Esophagus squamous epithelium (tissue), 5 donors: ENCODE measurements around the gene ATP8B4. TPM values are rescaled to one million over a fixed set of nuclear protein-coding genes. Genes with fewer than 3 reads are reported as not detected.

ENCODE experiments used
- DNase-seq: peaks from one replicate; lab custom pipeline; 2025; lab: John Stamatoyannopoulos, UW
- H3K27ac ChIP-seq, 4 donors: fragments of 200-600 bp; sonication (generic); one replicate each; pipeline ENCODE4 v1.5.1; 2016 to 2019; ENCODE audit warnings: mild to moderate bottlenecking in 1 of 4
- H3K27me3 ChIP-seq, 4 donors: fragments of 200-600 bp; sonication (generic); 1 replicate in 3 of 4; 2 replicates in 1 of 4; pipeline versions ENCODE4 v1.5.1 to v1.6.0; 2017 to 2021; ENCODE audit warnings: antibody characterized with exemption in 1 of 4
- H3K36me3 ChIP-seq, 3 donors: fragments of 200-600 bp; sonication (generic); one replicate each; pipeline ENCODE4 v1.5.1; 2016 to 2019
- H3K4me1 ChIP-seq, 3 donors: fragments of 200-600 bp; sonication (generic); one replicate each; pipeline ENCODE4 v1.5.1; 2017 to 2019
- H3K4me3 ChIP-seq, 4 donors: fragments of 200-600 bp; sonication (generic); 1 replicate in 3 of 4; 2 replicates in 1 of 4; pipeline ENCODE4 v1.5.1; 2016 to 2019; ENCODE audit warnings: mild to moderate bottlenecking in 2 of 4, moderate library complexity in 1 of 4
- H3K9me3 ChIP-seq, 3 donors: fragments of 200-600 bp; sonication (generic); one replicate each; pipeline ENCODE4 v1.5.1; 2016 to 2019
- POLR2A ChIP-seq, 4 donors: fragments of 450-650 bp; IDR thresholded peaks; one replicate each; pipeline ENCODE4 v1.6.1; 2017; ENCODE audit warnings: antibody characterized with exemption in 4 of 4, mild to moderate bottlenecking in 4 of 4, moderate library complexity in 3 of 4
- WGBS, 2 donors: methylation state at CpG; one replicate each; pipeline ENCODE4 v1.1.5; 2018; 5-methylcytosine and 5-hydroxymethylcytosine counted together
- intact Hi-C: fragments of 100-400 bp; cut with DNase I; formaldehyde crosslinking; loops from one replicate; pipeline ENCODE4 v1.15.0; 2022
- total RNA-seq, 4 donors: library from RNA; depleted of rRNA; stranded (reverse); fragments of >200 nt; gene quantifications; one replicate each; pipeline ENCODE4 v1.1.0, GENCODE V29; 2016
- TF ChIP-seq, protein P1 (sequence below), 6 experiments: fragments of 450-650 bp in 4 of 6; fragments of 200-600 bp in 2 of 6; sonication (generic) in 2 of 6; IDR thresholded peaks; one replicate each; pipeline ENCODE4 v1.5.1; 2016 to 2019; ENCODE audit warnings: antibody characterized with exemption in 6 of 6, mild to moderate bottlenecking in 4 of 6, moderate library complexity in 4 of 6
- donor health status: DM: yes; HTN: yes; CAD: no.

ATP8B4 gene
- total RNA-seq, 4 donors from 2014 or later = 0.97 to 6.7 (median 2.9) TPM

DNA sequence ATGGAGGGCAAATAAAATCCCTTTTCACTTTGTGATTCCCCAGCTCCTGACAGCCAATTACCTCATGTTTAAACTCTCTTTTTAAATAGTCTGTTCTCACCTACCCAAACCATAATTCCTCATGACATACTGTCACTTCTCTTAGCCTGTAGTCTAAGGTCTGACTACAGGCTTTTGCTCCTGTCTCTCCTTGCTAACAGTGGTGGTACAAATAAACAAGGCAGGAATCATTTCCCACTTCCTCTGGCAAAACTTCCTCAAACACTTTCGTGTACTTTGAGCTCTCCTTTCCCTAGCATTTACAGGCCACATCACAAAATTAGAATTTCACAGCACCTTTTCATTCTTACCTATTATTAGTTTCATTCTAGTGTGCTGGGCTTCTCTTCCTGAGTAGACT, 51.8 kb downstream of the ATP8B4 start:
- H3K36me3 ChIP-seq = no peaks in the 10 kb centered on the region
- WGBS, 2 donors = 44 to 59% methylated on average over 1 of the region's 1 CpG
- DNase-seq = no peak
- TF ChIP-seq POLR2A (IDR thresholded peaks at IDR 0.05) = no peak
- TF ChIP-seq, protein P1, sequence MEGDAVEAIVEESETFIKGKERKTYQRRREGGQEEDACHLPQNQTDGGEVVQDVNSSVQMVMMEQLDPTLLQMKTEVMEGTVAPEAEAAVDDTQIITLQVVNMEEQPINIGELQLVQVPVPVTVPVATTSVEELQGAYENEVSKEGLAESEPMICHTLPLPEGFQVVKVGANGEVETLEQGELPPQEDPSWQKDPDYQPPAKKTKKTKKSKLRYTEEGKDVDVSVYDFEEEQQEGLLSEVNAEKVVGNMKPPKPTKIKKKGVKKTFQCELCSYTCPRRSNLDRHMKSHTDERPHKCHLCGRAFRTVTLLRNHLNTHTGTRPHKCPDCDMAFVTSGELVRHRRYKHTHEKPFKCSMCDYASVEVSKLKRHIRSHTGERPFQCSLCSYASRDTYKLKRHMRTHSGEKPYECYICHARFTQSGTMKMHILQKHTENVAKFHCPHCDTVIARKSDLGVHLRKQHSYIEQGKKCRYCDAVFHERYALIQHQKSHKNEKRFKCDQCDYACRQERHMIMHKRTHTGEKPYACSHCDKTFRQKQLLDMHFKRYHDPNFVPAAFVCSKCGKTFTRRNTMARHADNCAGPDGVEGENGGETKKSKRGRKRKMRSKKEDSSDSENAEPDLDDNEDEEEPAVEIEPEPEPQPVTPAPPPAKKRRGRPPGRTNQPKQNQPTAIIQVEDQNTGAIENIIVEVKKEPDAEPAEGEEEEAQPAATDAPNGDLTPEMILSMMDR (IDR thresholded peaks at IDR 0.05) = no peak
- no peaks in the 10 kb centered on the region for H3K4me1 ChIP-seq
- no peaks in the 10 kb centered on the region for H3K27me3 ChIP-seq
- no peak overlapping the region for H3K4me3 ChIP-seq
- H3K27ac ChIP-seq = no peak overlapping the region
- H3K9me3 ChIP-seq = no peaks in the 10 kb centered on the region
- intact Hi-C loops = no loop called here

DNA sequence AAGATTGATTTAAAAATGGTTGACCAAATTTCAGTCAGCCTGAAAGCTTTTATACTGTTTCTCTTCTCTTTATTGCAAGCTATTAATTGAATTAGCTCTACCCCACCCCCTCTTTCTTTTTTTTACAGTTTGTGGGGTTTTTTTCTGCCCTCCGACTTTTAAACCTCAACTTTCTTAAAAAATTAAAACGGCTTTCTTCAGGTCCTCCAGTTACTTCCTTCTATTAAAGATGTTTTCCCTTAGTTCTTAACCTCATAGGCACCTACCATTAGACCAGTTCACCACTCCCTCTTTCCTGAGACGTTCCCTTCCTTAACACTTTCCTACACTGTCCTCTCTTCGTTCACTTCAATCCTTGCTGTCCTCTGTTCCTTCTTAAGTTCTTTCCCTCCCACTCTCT, 52.4 kb downstream of the ATP8B4 start:
- no peak for DNase-seq
- Histone ChIP-seq H3K4me1 (no peaks in the 10 kb centered on the region), H3K36me3 (no peaks in the 10 kb centered on the region), H3K9me3 (no peaks in the 10 kb centered on the region), H3K27me3 (no peaks in the 10 kb centered on the region), H3K27ac (no peak overlapping the region), H3K4me3 (no peak overlapping the region)
- WGBS, 2 donors = 59 to 64% methylated on average over 4 of the region's 4 CpGs
- intact Hi-C loops = no loop called here
- TF ChIP-seq, protein P1 (IDR thresholded peaks at IDR 0.05) = no peak
- TF ChIP-seq POLR2A (IDR thresholded peaks at IDR 0.05) = no peak

GRCh38 chr15:50066202-50066601, 52.8 kb downstream of the ATP8B4 start:
- H3K27ac ChIP-seq = no peak overlapping the region
- TF ChIP-seq, protein P1 (IDR thresholded peaks at IDR 0.05) = no peak
- no peak for TF ChIP-seq POLR2A (IDR thresholded peaks at IDR 0.05)
- WGBS, 2 donors = 40 to 48% methylated on average over 2 of the region's 2 CpGs
- H3K36me3 ChIP-seq = no peaks in the 10 kb centered on the region
- no peaks in the 10 kb centered on the region for H3K27me3 ChIP-seq
- no peaks in the 10 kb centered on the region for H3K4me1 ChIP-seq
- intact Hi-C loops = no loop called here
- no peak overlapping the region for H3K4me3 ChIP-seq
- DNase-seq = no peak
- no peaks in the 10 kb centered on the region for H3K9me3 ChIP-seq

DNA sequence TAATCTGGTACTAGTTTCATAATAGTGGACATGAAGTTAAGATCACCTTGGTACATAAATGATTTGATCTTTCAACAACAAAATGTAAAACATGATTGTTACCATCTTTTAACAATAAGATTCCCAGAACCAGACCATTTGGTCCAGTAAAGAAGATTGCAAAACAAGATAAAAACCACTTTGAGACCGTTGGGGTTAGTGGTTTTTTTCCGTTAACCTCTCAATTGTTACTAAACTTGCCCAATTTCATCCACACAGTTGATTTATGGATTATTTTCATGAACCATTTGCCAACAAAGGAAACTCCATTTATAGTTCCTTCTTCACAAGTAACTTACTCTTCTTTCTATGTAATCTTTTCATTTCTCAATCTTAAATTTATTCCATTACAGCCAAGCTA, 53.8 kb downstream of the ATP8B4 start:
- Histone ChIP-seq H3K27me3 (no peaks in the 10 kb centered on the region), H3K9me3 (no peaks in the 10 kb centered on the region), H3K4me1 (no peaks in the 10 kb centered on the region), H3K4me3 (no peak overlapping the region), H3K36me3 (no peaks in the 10 kb centered on the region), H3K27ac (no peak overlapping the region)
- 35 to 47% methylated on average over 2 of the region's 2 CpGs for WGBS, 2 donors
- intact Hi-C loops = no loop called here
- no peak for DNase-seq
- no peak for TF ChIP-seq POLR2A (IDR thresholded peaks at IDR 0.05)
- TF ChIP-seq, protein P1 (IDR thresholded peaks at IDR 0.05) = no peak

DNA sequence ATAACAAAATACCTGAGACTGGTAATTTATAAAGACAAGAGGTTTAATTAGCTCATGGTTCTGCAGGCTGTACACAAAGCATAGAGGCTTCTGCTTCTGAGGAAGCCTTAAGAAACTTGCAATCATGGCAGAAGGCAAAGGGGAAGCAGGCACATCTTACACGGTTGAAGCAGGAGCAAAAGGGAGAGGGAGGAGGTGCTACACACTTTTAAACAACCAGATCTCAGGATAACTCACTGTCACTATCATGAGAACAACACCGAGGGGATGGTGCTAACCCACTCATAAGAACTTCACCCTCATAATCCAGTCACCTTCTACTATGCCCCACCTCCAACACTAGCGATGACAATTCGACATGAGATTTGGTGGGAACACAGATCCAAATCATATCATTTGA, 54.4 kb downstream of the ATP8B4 start:
- no peak overlapping the region for H3K27ac ChIP-seq
- 43 to 61% methylated on average over 4 of the region's 4 CpGs for WGBS, 2 donors
- no peak for DNase-seq
- no peak overlapping the region for H3K4me3 ChIP-seq
- H3K36me3 ChIP-seq = no peaks in the 10 kb centered on the region
- TF ChIP-seq, protein P1 (IDR thresholded peaks at IDR 0.05) = no peak
- TF ChIP-seq POLR2A (IDR thresholded peaks at IDR 0.05) = no peak
- H3K27me3 ChIP-seq = no peaks in the 10 kb centered on the region
- H3K9me3 ChIP-seq = no peaks in the 10 kb centered on the region
- intact Hi-C loops = no loop called here
- H3K4me1 ChIP-seq = no peaks in the 10 kb centered on the region
